ENCODE data around the gene TAB3.

TAB3 gene

GRCh38 chrX:30889147-30890140, at the start of gene TAB3:
TSS of gene TAB3 (minus strand) at chrX:30889254. CDS start at chrX:30859588, 29,666 bp downstream.
- DNase-seq: peak; percentile 94

- DNase-seq: no peak
Measured at GRCh38 chrX:30938295-30938694, 49.2 kb upstream of the TAB3 start.

- DNase-seq: no peak
Measured at GRCh38 chrX:30935985-30936384, 46.9 kb upstream of the TAB3 start.

- no peak for DNase-seq
Measured at GRCh38 chrX:30931920-30932319, 42.9 kb upstream of the TAB3 start.

GRCh38 chrX:30930679-30931078, 41.6 kb upstream of the TAB3 start:
- no peak for DNase-seq

GRCh38 chrX:30930143-30930542, 41.1 kb upstream of the TAB3 start:
- no peak for DNase-seq

GRCh38 chrX:30920271-30920670, 31.2 kb upstream of the TAB3 start:
- DNase-seq: no peak

- DNase-seq: no peak
Measured at GRCh38 chrX:30918480-30918879, 29.4 kb upstream of the TAB3 start.

GRCh38 chrX:30913492-30913891, 24.4 kb upstream of the TAB3 start:
- DNase-seq: no peak

- no peak for DNase-seq
Measured at GRCh38 chrX:30910124-30910860, 21.2 kb upstream of the TAB3 start.

- peak; percentile 4 for DNase-seq
Measured at GRCh38 chrX:30906726-30907125, 17.7 kb upstream of the TAB3 start.

GRCh38 chrX:30905321-30905720, 16.3 kb upstream of the TAB3 start:
- DNase-seq: no peak

- no peak for DNase-seq
Measured at GRCh38 chrX:30904632-30905031, 15.6 kb upstream of the TAB3 start.

GRCh38 chrX:30904186-30904585, 15.1 kb upstream of the TAB3 start:
- no peak for DNase-seq

GRCh38 chrX:30900227-30900626, 11.2 kb upstream of the TAB3 start:
- DNase-seq: no peak

GRCh38 chrX:30898886-30899285, 9.8 kb upstream of the TAB3 start:
- DNase-seq: no peak

GRCh38 chrX:30895370-30895769, 6.3 kb upstream of the TAB3 start:
- DNase-seq: no peak

- DNase-seq: peak; percentile 14
Measured at GRCh38 chrX:30893206-30893605, 4.2 kb upstream of the TAB3 start.

GRCh38 chrX:30892591-30892990, 3.5 kb upstream of the TAB3 start:
- no peak for DNase-seq

GRCh38 chrX:30888526-30889146, 418 bp downstream of the TAB3 start:
- no peak for DNase-seq

GRCh38 chrX:30887721-30888120, 1.3 kb downstream of the TAB3 start:
- DNase-seq: no peak

GRCh38 chrX:30887288-30887687, 1.8 kb downstream of the TAB3 start:
- no peak for DNase-seq

GRCh38 chrX:30885136-30885535, 3.9 kb downstream of the TAB3 start:
- DNase-seq: no peak

GRCh38 chrX:30883138-30883537, 5.9 kb downstream of the TAB3 start:
- DNase-seq: no peak

Data from kidney glomerular epithelial cell (primary cell).